H1 (cell line): Measurements from ENCODE around the gene LAIR1. TPM values are rescaled to one million over a fixed set of nuclear protein-coding genes. Genes with fewer than 3 reads are reported as not detected.

Experiments
- BACH1 ChIP-seq: IDR thresholded peaks from 2 replicates; pipeline ENCODE4 v1.6.1; 2012; ENCODE audit warnings: low read length, improper control_type of control experiment
- CREB1 ChIP-seq: IDR thresholded peaks from 2 replicates; pipeline ENCODE4 v1.6.1; 2012; ENCODE audit warnings: inconsistent platforms
- KDM4A ChIP-seq: IDR thresholded peaks from one replicate; pipeline ENCODE4 v1.7.1; 2012; ENCODE audit warnings: low read depth, mild to moderate bottlenecking, moderate library complexity, low read length, inconsistent platforms; ENCODE audit not compliant: severe bottlenecking
- POLR2A ChIP-seq, 2 experiments: IDR thresholded peaks; 1 replicate in 1 of 2; 2 replicates in 1 of 2; pipeline ENCODE4 v1.6.1; 2011; ENCODE audit warnings: low read depth in 2 of 2, low read length in 2 of 2, mild to moderate bottlenecking in 2 of 2; ENCODE audit errors: control extremely low read depth in 1 of 2
- RXRA ChIP-seq: IDR thresholded peaks from 2 replicates; pipeline ENCODE4 v1.6.1; 2011; ENCODE audit warnings: low read depth, mild to moderate bottlenecking, low read length, moderate library complexity; ENCODE audit not compliant: insufficient read depth
- SP1 ChIP-seq: IDR thresholded peaks from 2 replicates; pipeline ENCODE4 v1.6.1; 2011; ENCODE audit warnings: low read depth, low read length
- TAF7 ChIP-seq: optimal IDR thresholded peaks from 2 replicates; pipeline ENCODE3; 2011; ENCODE audit warnings: low read depth, mild to moderate bottlenecking, inconsistent platforms, low read length, moderate library complexity, borderline replicate concordance
- polyA plus RNA-seq, 7 experiments: library from polyadenylated mRNA; depleted of rRNA in 3 of 7; stranded (reverse) in 5 of 7; unstranded in 2 of 7; fragments of >200 nt in 5 of 7; fragments of 200-250 nt in 2 of 7; gene quantifications; 1 replicate in 5 of 7; 2 replicates in 1 of 7; 4 replicates in 1 of 7; pipeline versions ENCODE4 v1.2.1 to v1.2.3, GENCODE V29; 2011 to 2013; ENCODE audit warnings: missing spikeins in 2 of 7, mixed read lengths in 2 of 7
- total RNA-seq: library from RNA; stranded (reverse); fragmentation: NEBNext Ultra II Directional; extraction: Animal tissue kit (Norgen Biotek cat#: 25700); gene quantifications from 2 replicates; pipeline ENCODE4 v1.2.1, GENCODE V29; 2021

Gene LAIR1
- total and polyA plus RNA-seq, 2 of the 8 experiments (the other 6 are each of a cell fraction or from before 2014, with no cell fraction given): 0.18 TPM; not detected in 1

DNA sequence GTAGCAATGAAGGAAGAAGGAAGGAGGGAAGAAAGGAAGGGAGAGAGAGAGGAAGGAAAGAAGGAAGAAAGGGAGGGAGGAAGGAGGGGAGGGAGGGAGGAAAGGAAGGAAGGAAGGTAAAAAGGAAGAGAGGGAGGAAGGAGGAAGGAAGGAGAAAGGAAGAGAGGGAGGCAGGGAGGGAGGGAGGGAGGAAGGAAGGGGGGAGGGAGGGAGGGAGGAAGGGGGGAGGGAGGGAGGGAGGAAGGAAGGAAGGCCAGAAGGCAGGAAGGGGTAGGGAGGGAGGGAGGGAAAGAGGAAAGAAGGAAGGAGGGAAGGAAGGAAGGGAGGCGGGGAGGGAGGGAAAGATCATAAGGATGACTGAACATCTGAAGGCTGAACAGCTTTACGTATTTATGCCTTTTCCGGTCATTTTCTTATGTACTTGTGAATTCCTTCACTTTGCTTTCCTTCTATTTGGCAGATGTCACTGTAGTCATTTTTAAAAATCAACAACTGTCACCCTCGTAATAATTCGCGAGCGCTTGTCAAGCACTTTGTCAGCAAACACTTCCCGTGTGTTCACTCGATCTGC is 43.8 kb upstream of the LAIR1 start (continued):
- TF ChIP-seq KDM4A (no peak), SP1 (no peak), BACH1 (no peak), TAF7 (no peak), CREB1 (no peak), POLR2A (IDR thresholded peaks at IDR 0.05; ENCODE audit: control extremely low read depth in 1 of 2, low read depth in 2 of 2, low read length in 2 of 2) (no peak), RXRA (no peak)
- TF ChIP-seq, all 59 proteins: peak for 0
